22Rv1 (cell line): ENCODE results near the gene ARFGAP1.

Source experiments
- CTCF ChIP-seq: fragments of 450-650 bp; IDR thresholded peaks from 2 replicates; pipeline ENCODE4 v1.5.1; 2017; ENCODE audit warnings: mild to moderate bottlenecking
- ZFX ChIP-seq: fragments of 450-650 bp; IDR thresholded peaks from 2 replicates; pipeline ENCODE4 v1.6.1; 2017; ENCODE audit warnings: antibody characterized with exemption, borderline replicate concordance

DNA sequence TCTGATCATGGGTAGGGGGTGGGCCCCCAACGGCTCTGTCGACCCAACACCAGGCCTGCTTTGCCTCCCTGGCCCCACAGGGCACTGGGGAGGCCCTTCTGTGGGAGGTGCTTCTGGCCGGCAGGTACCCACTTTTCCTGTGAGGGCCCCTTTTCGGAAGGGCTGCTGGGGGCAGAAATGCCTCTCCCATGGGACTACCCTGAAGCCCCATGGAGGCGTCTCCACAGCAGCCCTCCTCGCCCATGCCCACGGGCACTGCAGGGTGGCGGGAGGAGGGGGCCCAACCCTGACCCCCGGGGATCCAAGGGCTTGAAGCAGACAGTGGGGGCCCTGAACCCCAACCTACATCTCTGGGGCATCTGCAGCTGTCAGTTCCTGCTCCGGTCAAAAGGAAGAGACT lies 34.6 kb upstream of the ARFGAP1 start:
- TF ChIP-seq CTCF (no peak), ZFX (no peak)
